Parathyroid adenoma (tissue), 2 donors: ENCODE results near the gene TLK2.

Experiments used
- H2AFZ ChIP-seq: fragments of 300-600 bp; sonication (generic); one replicate; pipeline ENCODE4 v1.7.0; 2017; ENCODE audit warnings: antibody characterized with exemption, mild to moderate bottlenecking
- H3K27ac ChIP-seq: fragments of 300-600 bp; sonication (generic); one replicate; pipeline ENCODE4 v1.7.0; 2017
- H3K27me3 ChIP-seq: fragments of 300-600 bp; sonication (generic); one replicate; pipeline ENCODE4 v1.7.0; 2017; ENCODE audit warnings: low read length; ENCODE audit not compliant: control insufficient read depth, insufficient read depth
- H3K36me3 ChIP-seq: fragments of 300-600 bp; sonication (generic); one replicate; pipeline ENCODE4 v1.7.0; 2017; ENCODE audit warnings: low read length; ENCODE audit not compliant: control insufficient read depth, insufficient read depth
- H3K4me1 ChIP-seq: fragments of 300-600 bp; sonication (generic); one replicate; pipeline ENCODE4 v1.7.0; 2017; ENCODE audit warnings: control low read depth
- H3K4me2 ChIP-seq: fragments of 300-600 bp; sonication (generic); one replicate; pipeline ENCODE4 v1.7.0; 2017; ENCODE audit warnings: low read length
- H3K4me3 ChIP-seq: fragments of 300-600 bp; sonication (generic); one replicate; pipeline ENCODE4 v1.7.0; 2017; ENCODE audit warnings: low read depth, low read length
- H3K79me2 ChIP-seq: fragments of 300-600 bp; sonication (generic); one replicate; pipeline ENCODE4 v1.7.0; 2017; ENCODE audit warnings: control low read depth
- H3K9ac ChIP-seq: fragments of 300-600 bp; sonication (generic); one replicate; pipeline ENCODE4 v1.7.0; 2017; ENCODE audit warnings: mild to moderate bottlenecking
- H3K9me3 ChIP-seq: fragments of 300-600 bp; sonication (generic); one replicate; pipeline ENCODE4 v1.7.0; 2017; ENCODE audit warnings: low read length; ENCODE audit not compliant: control insufficient read depth
- CTCF ChIP-seq: fragments of 300-600 bp; sonication (generic); IDR thresholded peaks from one replicate; pipeline ENCODE4 v1.7.0; 2017; ENCODE audit warnings: antibody characterized with exemption, mild to moderate bottlenecking
- donor health status: primary hyperparathyroidism.

TLK2 gene

GRCh38 chr17:62657690-62658089 lies 179.1 kb downstream of the TLK2 start:
- no peaks in the 10 kb centered on the region for H3K36me3 ChIP-seq
- H3K27ac ChIP-seq: no peak overlapping the region
- no peaks in the 10 kb centered on the region for H3K27me3 ChIP-seq
- TF ChIP-seq CTCF: no peak
- H3K4me2 ChIP-seq: no peak overlapping the region
- H3K79me2 ChIP-seq: no peaks in the 10 kb centered on the region
- no peak overlapping the region for H3K4me3 ChIP-seq
- no peak overlapping the region for H3K9ac ChIP-seq
- H3K9me3 ChIP-seq: no peaks in the 10 kb centered on the region
- no peak overlapping the region for H2AFZ ChIP-seq
- peaks cover 9% of the 10 kb centered on the region for H3K4me1 ChIP-seq

DNA sequence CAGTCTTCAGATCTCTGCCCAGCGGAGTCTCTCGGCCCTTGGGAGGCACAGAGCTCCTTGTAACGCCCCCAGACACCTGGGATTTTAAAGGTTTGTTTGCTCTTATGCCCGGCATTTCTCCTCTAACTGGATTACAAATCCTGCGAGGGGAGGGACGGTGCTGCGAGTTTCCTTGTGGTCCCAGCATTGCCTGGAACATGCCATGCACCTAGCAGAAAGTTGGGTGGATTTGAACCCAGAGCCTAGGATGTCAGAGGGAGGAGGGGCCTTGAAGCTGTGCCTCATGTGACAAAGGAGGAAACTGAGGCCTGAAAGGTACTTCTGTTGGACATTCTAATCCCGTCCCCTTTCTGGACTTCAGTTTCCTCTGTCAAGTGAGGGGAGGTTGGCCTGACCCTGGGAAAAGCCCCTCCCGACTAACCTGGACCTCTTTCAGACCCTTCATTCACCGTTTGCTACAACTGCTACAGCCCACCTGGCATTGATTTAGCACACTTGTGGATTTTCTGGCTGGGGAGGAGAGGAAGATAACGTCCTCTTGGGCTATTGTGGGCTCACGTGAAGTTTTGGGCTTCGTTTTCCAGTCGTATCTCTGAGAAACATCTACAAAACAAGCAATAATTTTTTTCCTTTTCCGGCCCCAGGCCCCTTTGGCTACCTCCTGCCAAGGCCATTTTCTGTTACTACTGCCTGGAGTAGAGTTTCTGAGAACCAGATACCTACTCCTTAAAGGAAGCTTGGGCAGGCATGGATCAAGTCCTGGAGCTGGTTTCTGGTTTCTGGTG lies 179.7 kb downstream of the TLK2 start:
- Histone ChIP-seq H3K9me3 (no peaks in the 10 kb centered on the region), H3K4me2 (no peak overlapping the region), H3K9ac (no peak overlapping the region), H3K36me3 (no peaks in the 10 kb centered on the region), H3K79me2 (no peaks in the 10 kb centered on the region), H3K27ac (no peak overlapping the region), H3K4me1 (peaks cover 7% of the 10 kb centered on the region), H2AFZ (no peak overlapping the region), H3K4me3 (no peak overlapping the region), H3K27me3 (no peaks in the 10 kb centered on the region)
- no peak for TF ChIP-seq CTCF

- Histone ChIP-seq H3K4me1 (no peaks in the 10 kb centered on the region), H3K9ac (no peak overlapping the region), H2AFZ (no peak overlapping the region), H3K4me2 (no peak overlapping the region), H3K4me3 (no peak overlapping the region), H3K9me3 (no peaks in the 10 kb centered on the region), H3K27me3 (no peaks in the 10 kb centered on the region), H3K27ac (no peak overlapping the region), H3K79me2 (no peaks in the 10 kb centered on the region), H3K36me3 (no peaks in the 10 kb centered on the region)
- TF ChIP-seq CTCF: no peak
These were observed 182.0 kb downstream of the TLK2 start for GRCh38 chr17:62660629-62661118.

- no peak overlapping the region for H3K27ac ChIP-seq
- H3K4me3 ChIP-seq: no peak overlapping the region
- no peak for TF ChIP-seq CTCF
- no peak overlapping the region for H3K4me2 ChIP-seq
- H3K36me3 ChIP-seq: no peaks in the 10 kb centered on the region
- H2AFZ ChIP-seq: no peak overlapping the region
- no peaks in the 10 kb centered on the region for H3K79me2 ChIP-seq
- H3K27me3 ChIP-seq: no peaks in the 10 kb centered on the region
- no peaks in the 10 kb centered on the region for H3K4me1 ChIP-seq
- H3K9me3 ChIP-seq: no peaks in the 10 kb centered on the region
- no peak overlapping the region for H3K9ac ChIP-seq
These were observed 182.7 kb downstream of the TLK2 start for GRCh38 chr17:62661337-62661736.

- H3K79me2 ChIP-seq: no peaks in the 10 kb centered on the region
- no peak overlapping the region for H3K4me3 ChIP-seq
- H3K27me3 ChIP-seq: no peaks in the 10 kb centered on the region
- H3K36me3 ChIP-seq: no peaks in the 10 kb centered on the region
- H3K4me2 ChIP-seq: no peak overlapping the region
- TF ChIP-seq CTCF: no peak
- H3K9ac ChIP-seq: no peak overlapping the region
- H3K9me3 ChIP-seq: no peaks in the 10 kb centered on the region
- H2AFZ ChIP-seq: no peak overlapping the region
- H3K27ac ChIP-seq: no peak overlapping the region
- H3K4me1 ChIP-seq: no peaks in the 10 kb centered on the region
These were observed 184.2 kb downstream of the TLK2 start for GRCh38 chr17:62662855-62663254.
